IPS DF 4.7 (cell line): ENCODE results near the gene C5AR2.
"Not testable (repeated sequence)": the region's sequence is repeated elsewhere in the genome, so short reads cannot be mapped to it uniquely, and the experiment has no call there.

Experiments
- DNase-seq: peaks from one replicate; pipeline ENCODE4 v3.0.0-alpha.2; 2013; ENCODE audit warnings: low spot score; ENCODE audit errors: extremely low read depth

Gene C5AR2

GRCh38 chr19:47384533-47384932, 52.6 kb downstream of the C5AR2 start:
- DNase-seq: not testable (repeated sequence)

GRCh38 chr19:47386582-47386981, 54.6 kb downstream of the C5AR2 start:
- not testable (repeated sequence) for DNase-seq

- DNase-seq: not testable (repeated sequence)
These were observed 55.6 kb downstream of the C5AR2 start for GRCh38 chr19:47387623-47388022.

- not testable (repeated sequence) for DNase-seq
These were observed 56.7 kb downstream of the C5AR2 start for GRCh38 chr19:47388721-47389120.

- DNase-seq: no peak
These were observed 57.2 kb downstream of the C5AR2 start for GRCh38 chr19:47389150-47389556.

GRCh38 chr19:47390533-47391488, 58.8 kb downstream of the C5AR2 start:
- DNase-seq: no peak

GRCh38 chr19:47391510-47392223, 59.7 kb downstream of the C5AR2 start:
- peak; percentile 90 for DNase-seq
